AG04450 (cell line): Measurements from ENCODE around the gene PRPF19. TPM values are rescaled to one million over a fixed set of nuclear protein-coding genes. Genes with fewer than 3 reads are reported as not detected.

ENCODE experiments used
- CTCF ChIA-PET: fragments of 300-600, 350-600 bp; formaldehyde crosslinking; extraction: SDS; loops from one replicate; lab custom pipeline; 2022; ENCODE audit warnings: antibody characterized with exemption, inconsistent platforms; lab: Charles Lee
- POLR2A ChIA-PET: fragments of 350-600 bp; formaldehyde crosslinking; extraction: SDS; loops from one replicate; lab custom pipeline; 2021; ENCODE audit warnings: antibody characterized with exemption, inconsistent platforms; lab: Yijun Ruan, JAX
- DNase-seq: peaks from one replicate; pipeline ENCODE4 v3.0.0-alpha.2; 2011; ENCODE audit warnings: low read depth, low spot score
- H3K27ac ChIP-seq: one replicate; pipeline ENCODE4 v1.5.1; 2012; ENCODE audit warnings: low read depth, low read length, control low read depth
- H3K27me3 ChIP-seq: one replicate; pipeline ENCODE4 v1.6.0; 2012; ENCODE audit warnings: low read length; ENCODE audit not compliant: control insufficient read depth, insufficient read depth
- H3K4me3 ChIP-seq: 2 replicates; pipeline ENCODE4 v1.5.1; 2011; ENCODE audit warnings: mild to moderate bottlenecking, low read depth, low read length, control low read depth
- H3K9me3 ChIP-seq: 2 replicates; pipeline ENCODE4 v1.5.1; 2012; ENCODE audit warnings: low read length; ENCODE audit not compliant: control insufficient read depth, insufficient read depth
- polyA plus RNA-seq: library from polyadenylated mRNA; depleted of rRNA; stranded (reverse); fragments of >200 nt; gene quantifications from 2 replicates; pipeline ENCODE4 v1.2.3, GENCODE V29; 2011
- TF ChIP-seq, protein P1 (sequence below): IDR thresholded peaks from 2 replicates; pipeline ENCODE4 v1.5.1; 2011; ENCODE audit warnings: low read depth, low read length, control low read depth, inconsistent platforms

The PRPF19 gene
- polyA plus RNA-seq, 1 experiment = 25.1 TPM

DNA sequence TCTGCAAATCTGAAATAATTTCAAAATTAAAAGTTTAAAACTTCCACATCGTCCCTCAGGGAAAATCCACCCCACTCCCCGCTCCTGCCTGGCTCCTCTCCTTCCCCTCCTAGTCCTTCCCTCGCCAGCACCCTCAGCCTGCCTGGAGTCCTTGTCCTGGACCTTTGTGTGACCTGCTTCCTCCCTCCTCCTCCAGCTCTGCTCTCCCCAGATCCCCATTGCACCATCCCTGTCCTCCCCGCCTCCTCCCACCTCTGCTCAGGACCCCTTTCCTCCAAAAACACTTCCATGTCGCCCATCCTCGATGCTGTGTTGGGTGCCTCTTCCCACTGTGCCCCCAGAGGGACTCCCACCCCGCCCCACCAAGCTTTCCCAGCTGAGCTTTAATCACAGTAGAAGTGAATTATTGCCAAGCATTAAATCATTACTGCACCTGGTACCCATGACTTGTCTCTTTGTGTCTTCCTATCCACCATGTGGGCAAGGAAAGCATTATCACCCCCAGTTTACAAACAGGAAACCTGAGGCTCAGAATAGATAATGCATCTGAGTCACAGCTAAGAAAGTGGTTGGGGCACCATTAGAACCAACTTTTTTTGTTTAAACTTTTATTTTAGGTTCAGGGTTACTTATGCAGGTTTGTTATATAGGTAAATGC is 41.4 kb downstream of the PRPF19 start:
- no peak overlapping the region for H3K4me3 ChIP-seq
- TF ChIP-seq, protein P1, sequence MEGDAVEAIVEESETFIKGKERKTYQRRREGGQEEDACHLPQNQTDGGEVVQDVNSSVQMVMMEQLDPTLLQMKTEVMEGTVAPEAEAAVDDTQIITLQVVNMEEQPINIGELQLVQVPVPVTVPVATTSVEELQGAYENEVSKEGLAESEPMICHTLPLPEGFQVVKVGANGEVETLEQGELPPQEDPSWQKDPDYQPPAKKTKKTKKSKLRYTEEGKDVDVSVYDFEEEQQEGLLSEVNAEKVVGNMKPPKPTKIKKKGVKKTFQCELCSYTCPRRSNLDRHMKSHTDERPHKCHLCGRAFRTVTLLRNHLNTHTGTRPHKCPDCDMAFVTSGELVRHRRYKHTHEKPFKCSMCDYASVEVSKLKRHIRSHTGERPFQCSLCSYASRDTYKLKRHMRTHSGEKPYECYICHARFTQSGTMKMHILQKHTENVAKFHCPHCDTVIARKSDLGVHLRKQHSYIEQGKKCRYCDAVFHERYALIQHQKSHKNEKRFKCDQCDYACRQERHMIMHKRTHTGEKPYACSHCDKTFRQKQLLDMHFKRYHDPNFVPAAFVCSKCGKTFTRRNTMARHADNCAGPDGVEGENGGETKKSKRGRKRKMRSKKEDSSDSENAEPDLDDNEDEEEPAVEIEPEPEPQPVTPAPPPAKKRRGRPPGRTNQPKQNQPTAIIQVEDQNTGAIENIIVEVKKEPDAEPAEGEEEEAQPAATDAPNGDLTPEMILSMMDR = no peak
- ChIA-PET POLR2A (no interaction called here), CTCF (interaction anchor here (0.6 kb wide), 1 partner anchor 1328 kb away, joined by 4 read pairs; no protein-coding TSS in a partner anchor)
- H3K27me3 ChIP-seq = peaks cover 10% of the 10 kb centered on the region
- DNase-seq = no peak
- H3K27ac ChIP-seq = no peak overlapping the region
- H3K9me3 ChIP-seq = no peaks in the 10 kb centered on the region; the same call in 1 of the 2 replicates

GRCh38 chr11:60863550-60864521 is 42.5 kb downstream of the PRPF19 start:
- ChIA-PET POLR2A (no interaction called here), CTCF (no interaction called here)
- no peak for DNase-seq
- TF ChIP-seq, protein P1 = no peak
- Histone ChIP-seq H3K9me3 (no peaks in the 10 kb centered on the region), H3K27me3 (peaks cover 8% of the 10 kb centered on the region), H3K4me3 (no peak overlapping the region), H3K27ac (no peak overlapping the region)

- CTCF ChIA-PET = no interaction called here
- no peak overlapping the region for H3K27ac ChIP-seq
- H3K4me3 ChIP-seq = no peak overlapping the region
- POLR2A ChIA-PET = no interaction called here
- TF ChIP-seq, protein P1 = no peak
- no peaks in the 10 kb centered on the region for H3K9me3 ChIP-seq
- H3K27me3 ChIP-seq = peaks cover 8% of the 10 kb centered on the region
- DNase-seq = no peak
Measured at GRCh38 chr11:60862171-60862570, 44.2 kb downstream of the PRPF19 start.

GRCh38 chr11:60860943-60861342 is 45.4 kb downstream of the PRPF19 start:
- DNase-seq = no peak
- CTCF ChIA-PET = interaction anchor here (0.6 to 1.3 kb wide), 3 partner anchors 11 to 51 kb away, joined by 3 to 6 read pairs (median 4); no protein-coding TSS in a partner anchor
- Histone ChIP-seq H3K27me3 (peaks cover 8% of the 10 kb centered on the region), H3K9me3 (no peaks in the 10 kb centered on the region), H3K4me3 (no peak overlapping the region), H3K27ac (no peak overlapping the region)
- POLR2A ChIA-PET = interaction anchor here (0.7 kb wide), 1 partner anchor 12 kb away, joined by 7 read pairs; no protein-coding TSS in a partner anchor
- TF ChIP-seq, protein P1 = no peak
